SK-N-SH (cell line): ENCODE measurements around the gene ARHGEF28. TPM values are rescaled to one million over a fixed set of nuclear protein-coding genes. Genes with fewer than 3 reads are reported as not detected.

Experiments
- CTCF ChIA-PET: fragments of 300-600, 350-600 bp; formaldehyde crosslinking; extraction: SDS; loops from one replicate; lab custom pipeline; 2021; lab: Yijun Ruan, JAX
- POLR2A ChIA-PET: fragments of 350-600 bp; sonication (Branson Sonifier 250); formaldehyde crosslinking; extraction: SDS; loops from one replicate; lab custom pipeline; 2020; ENCODE audit warnings: antibody characterized with exemption, inconsistent platforms; lab: Yijun Ruan, JAX
- DNase-seq: peaks from one replicate; pipeline ENCODE4 v3.0.0; 2012
- H2AFZ ChIP-seq: fragments of 200-600 bp; sonication (generic); 2 replicates; pipeline ENCODE4 v1.8.1; 2016; ENCODE audit warnings: antibody characterized with exemption, mild to moderate bottlenecking, low read depth
- H3F3A ChIP-seq: fragments of 200-600 bp; sonication (generic); replicated peaks from 2 replicates; pipeline ENCODE3; 2016; ENCODE audit warnings: antibody characterized with exemption, mild to moderate bottlenecking; ENCODE audit not compliant: insufficient read depth
- H3K27ac ChIP-seq, 2 experiments: fragments of 200-500 bp in 1 of 2; fragments of 200-600 bp in 1 of 2; sonication (Bioruptor generic) in 1 of 2; sonication (generic), shearing (Covaris generic) in 1 of 2; 2 replicates each; pipeline versions ENCODE4 v1.5.1 to v1.6.1; 2014 to 2016; ENCODE audit warnings: low read depth in 2 of 2, inconsistent platforms in 1 of 2, low read length in 1 of 2, mild to moderate bottlenecking in 1 of 2, mixed read lengths in 1 of 2
- H3K27me3 ChIP-seq: fragments of 200-600 bp; sonication (generic), shearing (Covaris generic); 2 replicates; pipeline ENCODE4 v1.6.1; 2016; ENCODE audit warnings: mixed run types; ENCODE audit not compliant: insufficient read depth
- H3K36me3 ChIP-seq, 2 experiments: fragments of 200-500 bp in 1 of 2; fragments of 200-600 bp in 1 of 2; sonication (Bioruptor generic) in 1 of 2; sonication (generic) in 1 of 2; replicated peaks in 1 of 2; 2 replicates each; pipeline versions ENCODE3 to v1.5.1; 2014 to 2016; ENCODE audit warnings: low read length in 1 of 2, mild to moderate bottlenecking in 1 of 2; ENCODE audit not compliant: insufficient read depth in 2 of 2, control insufficient read depth in 1 of 2
- H3K4me1 ChIP-seq, 2 experiments: fragments of 200-500 bp in 1 of 2; fragments of 200-600 bp in 1 of 2; sonication (Bioruptor generic) in 1 of 2; sonication (generic), shearing (Covaris generic) in 1 of 2; 2 replicates each; pipeline versions ENCODE4 v1.5.1 to v1.6.1; 2014 to 2016; ENCODE audit warnings: low read depth in 1 of 2, low read length in 1 of 2, mixed run types in 1 of 2; ENCODE audit not compliant: insufficient read depth in 2 of 2, control insufficient read depth in 1 of 2
- H3K4me2 ChIP-seq: fragments of 200-600 bp; sonication (generic), shearing (Covaris generic); 2 replicates; pipeline ENCODE4 v1.6.1; 2017; ENCODE audit warnings: mixed run types
- H3K4me3 ChIP-seq, 2 experiments: fragments of 200-500 bp in 1 of 2; fragments of 200-600 bp in 1 of 2; sonication (Bioruptor generic) in 1 of 2; sonication (generic), shearing (Covaris generic) in 1 of 2; 2 replicates each; pipeline versions ENCODE4 v1.5.1 to v1.8.1; 2014 to 2016; ENCODE audit warnings: low read depth in 2 of 2, inconsistent platforms in 1 of 2, low read length in 1 of 2, mild to moderate bottlenecking in 1 of 2, mixed read lengths in 1 of 2, moderate library complexity in 1 of 2
- H3K79me2 ChIP-seq: fragments of 200-600 bp; sonication (generic); 2 replicates; pipeline ENCODE4 v1.8.1; 2017; ENCODE audit warnings: mild to moderate bottlenecking; ENCODE audit not compliant: insufficient read depth
- H3K9ac ChIP-seq: fragments of 200-600 bp; sonication (generic); 2 replicates; pipeline ENCODE4 v1.6.1; 2017; ENCODE audit warnings: mixed run types
- H3K9me2 ChIP-seq: fragments of 200-600 bp; sonication (generic); 2 replicates; pipeline ENCODE4 v1.6.1; 2017; ENCODE audit warnings: mixed run types
- H3K9me3 ChIP-seq: fragments of 200-600 bp; sonication (generic); 2 replicates; pipeline ENCODE4 v1.6.1; 2017; ENCODE audit warnings: mixed run types, mild to moderate bottlenecking, moderate library complexity
- H4K20me1 ChIP-seq: fragments of 200-600 bp; sonication (generic); 2 replicates; pipeline ENCODE4 v1.6.1; 2017; ENCODE audit warnings: mild to moderate bottlenecking, mixed run types; ENCODE audit not compliant: insufficient read depth
- CTCF ChIP-seq: fragments of 200-600 bp; sonication (generic); IDR thresholded peaks from 2 replicates; pipeline ENCODE4 v1.6.1; 2017; ENCODE audit warnings: antibody characterized with exemption, mild to moderate bottlenecking, moderate library complexity
- EP300 ChIP-seq, 2 experiments: IDR thresholded peaks; 2 replicates each; pipeline versions ENCODE4 v1.4.0 to v1.6.1; 2012; ENCODE audit warnings: borderline replicate concordance in 1 of 2, low read depth in 1 of 2, low read length in 1 of 2
- EZH2phosphoT487 ChIP-seq: fragments of 200-600 bp; sonication (generic); IDR thresholded peaks from 2 replicates; pipeline ENCODE4 v1.6.1; 2017; ENCODE audit warnings: low read depth, mixed run types, mild to moderate bottlenecking, antibody characterized with exemption, moderate library complexity, borderline replicate concordance
- FOXM1 ChIP-seq: IDR thresholded peaks from 2 replicates; pipeline ENCODE4 v1.4.0; 2012; ENCODE audit warnings: low read depth, mild to moderate bottlenecking
- GABPA ChIP-seq: IDR thresholded peaks from 2 replicates; pipeline ENCODE4 v1.4.0; 2012; ENCODE audit warnings: low read depth, mild to moderate bottlenecking
- MAX ChIP-seq: IDR thresholded peaks from 2 replicates; pipeline ENCODE4 v1.4.0; 2012; ENCODE audit warnings: low read depth
- MEF2A ChIP-seq: IDR thresholded peaks from 2 replicates; pipeline ENCODE4 v1.4.0; 2012; ENCODE audit warnings: low read depth, borderline replicate concordance
- NRF1 ChIP-seq: IDR thresholded peaks from 2 replicates; pipeline ENCODE4 v1.6.1; 2012; ENCODE audit warnings: low read depth, mild to moderate bottlenecking, low read length
- RFX5 ChIP-seq: IDR thresholded peaks from 2 replicates; pipeline ENCODE4 v1.6.1; 2012; ENCODE audit warnings: mild to moderate bottlenecking, improper control_type of control experiment, low read length
- RXRA ChIP-seq: IDR thresholded peaks from 2 replicates; pipeline ENCODE4 v1.4.0; 2012; ENCODE audit warnings: low read depth, mild to moderate bottlenecking, borderline replicate concordance
- TAF1 ChIP-seq: IDR thresholded peaks from 2 replicates; pipeline ENCODE4 v1.6.1; 2012; ENCODE audit warnings: low read depth, mild to moderate bottlenecking, low read length, moderate library complexity, borderline replicate concordance
- TCF12 ChIP-seq: IDR thresholded peaks from 2 replicates; pipeline ENCODE4 v1.4.0; 2012
- TEAD4 ChIP-seq: IDR thresholded peaks from 2 replicates; pipeline ENCODE4 v1.4.0; 2012; ENCODE audit warnings: mild to moderate bottlenecking, borderline replicate concordance; ENCODE audit not compliant: insufficient read depth
- YY1 ChIP-seq: IDR thresholded peaks from 2 replicates; pipeline ENCODE4 v1.4.0; 2012; ENCODE audit warnings: low read depth, mild to moderate bottlenecking
- WGBS: methylation state at CpG from one replicate; pipeline ENCODE4 v1.1.6; 2017; ENCODE audit warnings: low lambda C conversion rate; 5-methylcytosine and 5-hydroxymethylcytosine counted together
- polyA plus RNA-seq, 3 experiments: library from polyadenylated mRNA; depleted of rRNA; stranded (reverse); fragments of >200 nt; gene quantifications; 2 replicates each; pipeline ENCODE4 v1.2.3, GENCODE V29; 2012
- TF ChIP-seq, protein P1 (sequence below): IDR thresholded peaks from 2 replicates; pipeline ENCODE4 v1.4.0; 2012; ENCODE audit warnings: low read depth, borderline replicate concordance
- TF ChIP-seq, protein P2 (sequence below): IDR thresholded peaks from 2 replicates; pipeline ENCODE4 v1.6.1; 2012; ENCODE audit warnings: mild to moderate bottlenecking, low read depth, low read length, moderate library complexity
- TF ChIP-seq, protein P3 (sequence below): IDR thresholded peaks from 2 replicates; pipeline ENCODE4 v1.4.0; 2012; ENCODE audit warnings: low read depth, borderline replicate concordance
- TF ChIP-seq, protein P4 (sequence below): fragments of 150-350 bp; IDR thresholded peaks from 2 replicates; pipeline ENCODE4 v1.6.1; 2016; ENCODE audit warnings: mild to moderate bottlenecking, low read depth, low read length

ARHGEF28 gene
- polyA plus RNA-seq, 1 of the 3 experiments (the other 2 are of a cell fraction), result 4.2 TPM

DNA sequence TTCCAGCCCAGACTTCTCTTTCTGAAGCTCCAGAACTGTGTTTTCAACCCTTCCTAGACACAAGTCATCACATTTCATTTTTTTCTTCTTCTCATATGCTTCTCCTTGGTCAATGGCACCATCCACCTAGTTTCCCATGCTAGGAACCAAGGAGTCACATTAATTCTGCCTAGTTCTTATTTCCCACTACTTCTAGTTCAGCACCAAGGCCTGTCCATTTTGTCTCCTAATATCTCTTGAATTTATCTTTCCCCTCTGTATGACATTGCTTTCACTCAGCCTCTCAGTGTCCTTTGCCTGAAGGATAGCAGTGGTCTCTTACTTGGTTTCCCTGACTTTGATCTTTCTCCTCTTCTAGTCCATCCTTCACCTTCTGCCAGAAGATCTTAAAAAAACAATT is 38.8 kb downstream of the ARHGEF28 start:
- TF ChIP-seq EP300 (IDR thresholded peaks at IDR 0.05; ENCODE audit: borderline replicate concordance in 1 of 2, low read depth in 1 of 2, low read length in 1 of 2) (no peak), TAF1 (no peak), RXRA (no peak), TEAD4 (no peak)
- TF ChIP-seq, protein P1, sequence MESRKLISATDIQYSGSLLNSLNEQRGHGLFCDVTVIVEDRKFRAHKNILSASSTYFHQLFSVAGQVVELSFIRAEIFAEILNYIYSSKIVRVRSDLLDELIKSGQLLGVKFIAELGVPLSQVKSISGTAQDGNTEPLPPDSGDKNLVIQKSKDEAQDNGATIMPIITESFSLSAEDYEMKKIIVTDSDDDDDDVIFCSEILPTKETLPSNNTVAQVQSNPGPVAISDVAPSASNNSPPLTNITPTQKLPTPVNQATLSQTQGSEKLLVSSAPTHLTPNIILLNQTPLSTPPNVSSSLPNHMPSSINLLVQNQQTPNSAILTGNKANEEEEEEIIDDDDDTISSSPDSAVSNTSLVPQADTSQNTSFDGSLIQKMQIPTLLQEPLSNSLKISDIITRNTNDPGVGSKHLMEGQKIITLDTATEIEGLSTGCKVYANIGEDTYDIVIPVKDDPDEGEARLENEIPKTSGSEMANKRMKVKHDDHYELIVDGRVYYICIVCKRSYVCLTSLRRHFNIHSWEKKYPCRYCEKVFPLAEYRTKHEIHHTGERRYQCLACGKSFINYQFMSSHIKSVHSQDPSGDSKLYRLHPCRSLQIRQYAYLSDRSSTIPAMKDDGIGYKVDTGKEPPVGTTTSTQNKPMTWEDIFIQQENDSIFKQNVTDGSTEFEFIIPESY, result no peak
- peaks cover 15% of the 10 kb centered on the region for H3K79me2 ChIP-seq
- H3K4me3 ChIP-seq, result no peak overlapping the region
- no peaks in the 10 kb centered on the region for H3F3A ChIP-seq
- H3K9me2 ChIP-seq, result no peaks in the 10 kb centered on the region
- no peaks in the 10 kb centered on the region for H3K27me3 ChIP-seq
- no peak overlapping the region for H2AFZ ChIP-seq
- POLR2A ChIA-PET, result no interaction called here
- CTCF ChIA-PET, result interaction anchor here (0.7 to 1.0 kb wide), 2 partner anchors 29 to 34 kb away, joined by 3 read pairs; no protein-coding TSS in a partner anchor
- H3K9ac ChIP-seq, result no peak overlapping the region
- no peaks in the 10 kb centered on the region for H4K20me1 ChIP-seq
- H3K4me2 ChIP-seq, result no peak overlapping the region
- H3K9me3 ChIP-seq, result no peaks in the 10 kb centered on the region
- DNase-seq, result no peak
- no peaks in the 10 kb centered on the region for H3K4me1 ChIP-seq
- H3K27ac ChIP-seq, result no peak overlapping the region
- H3K36me3 ChIP-seq, result no peaks in the 10 kb centered on the region

GRCh38 chr5:73666891-73667290 is 40.9 kb downstream of the ARHGEF28 start:
- H3K36me3 ChIP-seq, result no peaks in the 10 kb centered on the region
- H3K27me3 ChIP-seq, result no peaks in the 10 kb centered on the region
- H3K9me2 ChIP-seq, result no peaks in the 10 kb centered on the region
- ChIA-PET POLR2A (no interaction called here), CTCF (no interaction called here)
- no peak overlapping the region for H3K27ac ChIP-seq
- H2AFZ ChIP-seq, result no peak overlapping the region
- H3K4me2 ChIP-seq, result no peak overlapping the region
- H3K4me1 ChIP-seq, result no peaks in the 10 kb centered on the region
- no peaks in the 10 kb centered on the region for H4K20me1 ChIP-seq
- DNase-seq, result no peak
- peaks cover 13% of the 10 kb centered on the region for H3K79me2 ChIP-seq
- TF ChIP-seq CTCF (no peak), NRF1 (no peak), EZH2phosphoT487 (no peak), FOXM1 (no peak), EP300 (IDR thresholded peaks at IDR 0.05; ENCODE audit: borderline replicate concordance in 1 of 2, low read depth in 1 of 2, low read length in 1 of 2) (no peak), TCF12 (no peak), RFX5 (no peak), YY1 (no peak), MEF2A (no peak), GABPA (no peak), MAX (no peak)
- TF ChIP-seq, protein P2, sequence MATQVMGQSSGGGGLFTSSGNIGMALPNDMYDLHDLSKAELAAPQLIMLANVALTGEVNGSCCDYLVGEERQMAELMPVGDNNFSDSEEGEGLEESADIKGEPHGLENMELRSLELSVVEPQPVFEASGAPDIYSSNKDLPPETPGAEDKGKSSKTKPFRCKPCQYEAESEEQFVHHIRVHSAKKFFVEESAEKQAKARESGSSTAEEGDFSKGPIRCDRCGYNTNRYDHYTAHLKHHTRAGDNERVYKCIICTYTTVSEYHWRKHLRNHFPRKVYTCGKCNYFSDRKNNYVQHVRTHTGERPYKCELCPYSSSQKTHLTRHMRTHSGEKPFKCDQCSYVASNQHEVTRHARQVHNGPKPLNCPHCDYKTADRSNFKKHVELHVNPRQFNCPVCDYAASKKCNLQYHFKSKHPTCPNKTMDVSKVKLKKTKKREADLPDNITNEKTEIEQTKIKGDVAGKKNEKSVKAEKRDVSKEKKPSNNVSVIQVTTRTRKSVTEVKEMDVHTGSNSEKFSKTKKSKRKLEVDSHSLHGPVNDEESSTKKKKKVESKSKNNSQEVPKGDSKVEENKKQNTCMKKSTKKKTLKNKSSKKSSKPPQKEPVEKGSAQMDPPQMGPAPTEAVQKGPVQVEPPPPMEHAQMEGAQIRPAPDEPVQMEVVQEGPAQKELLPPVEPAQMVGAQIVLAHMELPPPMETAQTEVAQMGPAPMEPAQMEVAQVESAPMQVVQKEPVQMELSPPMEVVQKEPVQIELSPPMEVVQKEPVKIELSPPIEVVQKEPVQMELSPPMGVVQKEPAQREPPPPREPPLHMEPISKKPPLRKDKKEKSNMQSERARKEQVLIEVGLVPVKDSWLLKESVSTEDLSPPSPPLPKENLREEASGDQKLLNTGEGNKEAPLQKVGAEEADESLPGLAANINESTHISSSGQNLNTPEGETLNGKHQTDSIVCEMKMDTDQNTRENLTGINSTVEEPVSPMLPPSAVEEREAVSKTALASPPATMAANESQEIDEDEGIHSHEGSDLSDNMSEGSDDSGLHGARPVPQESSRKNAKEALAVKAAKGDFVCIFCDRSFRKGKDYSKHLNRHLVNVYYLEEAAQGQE, result no peak
- TF ChIP-seq, protein P3, sequence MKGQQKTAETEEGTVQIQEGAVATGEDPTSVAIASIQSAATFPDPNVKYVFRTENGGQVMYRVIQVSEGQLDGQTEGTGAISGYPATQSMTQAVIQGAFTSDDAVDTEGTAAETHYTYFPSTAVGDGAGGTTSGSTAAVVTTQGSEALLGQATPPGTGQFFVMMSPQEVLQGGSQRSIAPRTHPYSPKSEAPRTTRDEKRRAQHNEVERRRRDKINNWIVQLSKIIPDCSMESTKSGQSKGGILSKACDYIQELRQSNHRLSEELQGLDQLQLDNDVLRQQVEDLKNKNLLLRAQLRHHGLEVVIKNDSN, result no peak
- TF ChIP-seq, protein P4, sequence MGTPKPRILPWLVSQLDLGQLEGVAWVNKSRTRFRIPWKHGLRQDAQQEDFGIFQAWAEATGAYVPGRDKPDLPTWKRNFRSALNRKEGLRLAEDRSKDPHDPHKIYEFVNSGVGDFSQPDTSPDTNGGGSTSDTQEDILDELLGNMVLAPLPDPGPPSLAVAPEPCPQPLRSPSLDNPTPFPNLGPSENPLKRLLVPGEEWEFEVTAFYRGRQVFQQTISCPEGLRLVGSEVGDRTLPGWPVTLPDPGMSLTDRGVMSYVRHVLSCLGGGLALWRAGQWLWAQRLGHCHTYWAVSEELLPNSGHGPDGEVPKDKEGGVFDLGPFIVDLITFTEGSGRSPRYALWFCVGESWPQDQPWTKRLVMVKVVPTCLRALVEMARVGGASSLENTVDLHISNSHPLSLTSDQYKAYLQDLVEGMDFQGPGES, result no peak
- no peak overlapping the region for H3K9ac ChIP-seq
- WGBS, result 81% methylated on average over 4 of the region's 4 CpGs
- no peak overlapping the region for H3K4me3 ChIP-seq
- H3F3A ChIP-seq, result peaks cover 3% of the 10 kb centered on the region
- H3K9me3 ChIP-seq, result no peaks in the 10 kb centered on the region
